Progenitor cell of endocrine pancreas (in vitro differentiated cells): ENCODE data around the gene PERCC1. TPM values are rescaled to one million over a fixed set of nuclear protein-coding genes. Genes with fewer than 3 reads are reported as not detected.

Experiments used
- DNase-seq: peaks from one replicate; pipeline ENCODE4 v3.0.0; 2021; ENCODE audit warnings: low spot score; ENCODE audit not compliant: unreplicated experiment
- H3K27ac Mint-ChIP-seq: 2 replicates; pipeline ENCODE4 v1.8.0; 2021; ENCODE audit warnings: mild to moderate bottlenecking, moderate library complexity, mixed read lengths
- H3K27me3 Mint-ChIP-seq: 2 replicates; pipeline ENCODE4 v1.8.0; 2021; ENCODE audit warnings: mixed read lengths
- H3K36me3 Mint-ChIP-seq: 2 replicates; pipeline ENCODE4 v1.8.0; 2022; ENCODE audit warnings: mixed read lengths; ENCODE audit not compliant: insufficient read depth
- H3K4me1 Mint-ChIP-seq: 2 replicates; pipeline ENCODE4 v1.8.0; 2021; ENCODE audit warnings: low read depth, mixed read lengths
- H3K4me3 Mint-ChIP-seq: 2 replicates; pipeline ENCODE4 v1.8.0; 2021; ENCODE audit warnings: low read depth, mild to moderate bottlenecking, moderate library complexity, mixed read lengths
- H3K9me3 Mint-ChIP-seq: 2 replicates; pipeline ENCODE4 v1.8.0; 2021; ENCODE audit warnings: low read depth, mixed read lengths
- total RNA-seq: library from RNA; stranded (reverse); gene quantifications from 2 replicates; pipeline ENCODE4 v1.2.1, GENCODE V29; 2021
- TF ChIP-seq, protein P1 (sequence below): fragments of 200-600 bp; sonication (generic); IDR thresholded peaks from one replicate; pipeline ENCODE4 v1.5.0; 2021; ENCODE audit warnings: antibody characterized with exemption, mild to moderate bottlenecking; ENCODE audit not compliant: unreplicated experiment

The PERCC1 gene
- total RNA-seq, 1 donor from 2014 or later: 7.6 TPM

DNA sequence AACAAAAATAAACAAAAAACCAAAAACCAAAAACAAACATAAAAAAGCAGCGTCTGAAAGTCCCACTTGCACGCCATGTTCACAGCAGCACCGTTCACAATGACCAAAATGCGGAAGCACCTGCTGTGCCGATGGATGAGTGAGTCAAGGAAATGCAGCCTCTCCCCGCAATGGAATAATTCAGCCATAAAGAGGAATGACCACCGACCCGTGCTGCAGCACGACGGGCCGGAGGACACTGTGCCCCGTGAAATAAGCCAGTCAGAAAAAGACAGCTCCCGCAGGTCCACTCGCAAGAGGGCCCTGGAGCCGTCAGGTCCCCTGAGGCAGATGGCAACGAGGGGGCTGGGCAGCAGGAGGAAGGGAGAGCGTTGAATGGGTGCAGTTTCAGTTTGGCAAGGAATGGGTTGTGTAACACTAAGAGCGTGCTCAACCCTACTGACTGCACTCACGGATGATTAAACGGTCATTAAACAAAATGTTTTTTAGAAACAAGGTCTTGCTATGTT lies 38.9 kb downstream of the PERCC1 start:
- Mint-ChIP-seq H3K9me3 (no peaks in the 10 kb centered on the region), H3K36me3 (no peaks in the 10 kb centered on the region), H3K4me1 (peaks cover 8% of the 10 kb centered on the region), H3K27ac (no peak overlapping the region), H3K27me3 (no peaks in the 10 kb centered on the region), H3K4me3 (no peak overlapping the region)
- DNase-seq: no peak
- TF ChIP-seq, protein P1, sequence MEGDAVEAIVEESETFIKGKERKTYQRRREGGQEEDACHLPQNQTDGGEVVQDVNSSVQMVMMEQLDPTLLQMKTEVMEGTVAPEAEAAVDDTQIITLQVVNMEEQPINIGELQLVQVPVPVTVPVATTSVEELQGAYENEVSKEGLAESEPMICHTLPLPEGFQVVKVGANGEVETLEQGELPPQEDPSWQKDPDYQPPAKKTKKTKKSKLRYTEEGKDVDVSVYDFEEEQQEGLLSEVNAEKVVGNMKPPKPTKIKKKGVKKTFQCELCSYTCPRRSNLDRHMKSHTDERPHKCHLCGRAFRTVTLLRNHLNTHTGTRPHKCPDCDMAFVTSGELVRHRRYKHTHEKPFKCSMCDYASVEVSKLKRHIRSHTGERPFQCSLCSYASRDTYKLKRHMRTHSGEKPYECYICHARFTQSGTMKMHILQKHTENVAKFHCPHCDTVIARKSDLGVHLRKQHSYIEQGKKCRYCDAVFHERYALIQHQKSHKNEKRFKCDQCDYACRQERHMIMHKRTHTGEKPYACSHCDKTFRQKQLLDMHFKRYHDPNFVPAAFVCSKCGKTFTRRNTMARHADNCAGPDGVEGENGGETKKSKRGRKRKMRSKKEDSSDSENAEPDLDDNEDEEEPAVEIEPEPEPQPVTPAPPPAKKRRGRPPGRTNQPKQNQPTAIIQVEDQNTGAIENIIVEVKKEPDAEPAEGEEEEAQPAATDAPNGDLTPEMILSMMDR: no peak

DNA sequence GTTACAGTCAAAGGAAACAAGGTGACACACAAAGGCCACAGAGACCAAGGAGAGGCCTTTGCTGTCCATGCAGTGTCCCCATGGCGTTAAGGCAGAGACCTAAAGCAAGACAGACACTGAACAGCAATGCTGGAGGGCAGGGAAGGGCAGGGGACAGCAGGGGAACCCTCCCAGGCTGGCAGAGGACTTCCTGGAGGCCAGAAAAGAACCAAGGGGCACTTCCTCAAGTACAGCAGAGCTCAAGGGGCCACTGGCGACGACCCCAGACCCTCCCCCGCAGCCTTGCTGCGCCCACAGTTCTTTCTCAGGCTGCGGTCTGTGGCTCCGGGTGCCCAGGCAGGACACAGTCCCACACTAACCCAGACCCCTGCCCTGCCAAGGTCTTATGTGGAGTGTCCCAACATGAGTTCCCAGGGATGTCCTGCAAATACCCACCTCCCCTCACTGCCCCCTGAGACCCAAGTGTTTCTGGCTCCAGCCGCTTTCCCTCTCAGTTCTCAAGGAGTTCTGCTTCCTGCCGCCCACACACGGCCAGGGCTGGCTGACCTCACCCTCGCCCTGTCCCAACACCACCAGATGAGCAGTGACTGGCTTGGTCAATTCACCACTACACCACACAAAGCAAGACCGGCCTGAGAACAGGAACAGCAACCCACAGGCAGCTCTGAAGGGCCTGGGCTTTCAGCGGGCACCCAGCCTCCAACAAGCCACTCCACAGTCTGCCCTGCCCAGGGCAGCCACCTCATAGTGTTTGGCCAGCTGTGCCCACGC lies 39.8 kb downstream of the PERCC1 start:
- H3K9me3 Mint-ChIP-seq: no peaks in the 10 kb centered on the region
- no peaks in the 10 kb centered on the region for H3K36me3 Mint-ChIP-seq
- DNase-seq: no peak
- H3K4me3 Mint-ChIP-seq: no peak overlapping the region
- no peak overlapping the region for H3K27ac Mint-ChIP-seq
- H3K4me1 Mint-ChIP-seq: peaks cover 8% of the 10 kb centered on the region
- no peaks in the 10 kb centered on the region for H3K27me3 Mint-ChIP-seq
- TF ChIP-seq, protein P1: no peak

DNA sequence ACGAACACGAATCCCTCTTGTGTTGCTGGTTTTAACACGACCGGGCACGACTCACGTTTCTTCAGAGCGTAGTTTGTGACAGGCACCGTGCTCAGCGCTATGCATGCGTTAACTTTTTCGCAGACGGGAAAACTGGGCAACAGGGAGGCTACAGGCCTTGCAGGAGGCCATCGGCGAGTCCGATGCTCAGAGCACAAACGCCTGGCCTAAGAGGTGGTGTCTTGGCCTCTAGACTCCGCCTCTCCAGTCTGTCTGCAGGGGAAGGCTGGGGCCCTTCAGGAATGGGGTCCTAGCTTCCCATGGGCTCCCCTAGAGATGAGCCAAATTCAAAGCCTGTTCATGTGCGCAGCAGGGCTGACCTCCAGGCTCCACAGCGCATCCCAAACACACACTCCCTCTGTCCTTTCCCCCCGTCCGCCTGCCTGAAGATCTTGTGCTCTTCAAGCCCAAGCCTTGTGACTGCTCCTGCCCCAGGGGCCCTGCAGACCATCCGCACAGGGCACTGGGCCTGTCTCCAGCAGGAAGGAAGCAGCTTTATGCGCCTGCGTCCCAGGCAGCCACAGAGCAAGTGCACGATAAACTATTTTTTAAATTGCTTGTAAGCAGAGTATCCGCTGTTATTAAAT lies 40.8 kb downstream of the PERCC1 start:
- no peaks in the 10 kb centered on the region for H3K27me3 Mint-ChIP-seq
- H3K9me3 Mint-ChIP-seq: no peaks in the 10 kb centered on the region
- peak overlapping the region; percentile 86 for H3K27ac Mint-ChIP-seq
- TF ChIP-seq, protein P1: no peak
- peaks cover 8% of the 10 kb centered on the region for H3K4me1 Mint-ChIP-seq
- no peak for DNase-seq
- no peaks in the 10 kb centered on the region for H3K36me3 Mint-ChIP-seq
- H3K4me3 Mint-ChIP-seq: no peak overlapping the region

DNA sequence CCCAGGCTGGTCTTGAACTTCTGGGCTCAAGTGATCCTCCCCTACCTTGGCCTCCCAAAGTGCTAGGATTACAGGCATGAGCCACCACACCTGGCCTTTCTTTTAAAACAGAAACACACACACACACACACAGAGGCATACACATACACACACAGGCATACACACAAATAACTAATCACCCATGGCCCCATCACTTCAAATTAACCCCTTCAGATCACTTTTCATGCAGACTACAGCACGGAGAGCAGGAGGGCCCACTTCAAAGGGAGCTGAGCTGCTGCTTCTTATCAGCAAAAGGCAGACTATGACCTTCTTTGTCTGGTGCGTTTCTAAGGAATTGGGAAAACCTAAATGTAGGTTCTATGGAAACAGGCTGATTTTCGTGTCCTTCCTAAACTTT lies 42.1 kb downstream of the PERCC1 start:
- Mint-ChIP-seq H3K27ac (peak overlapping the region; percentile 82), H3K4me1 (peaks cover 8% of the 10 kb centered on the region), H3K27me3 (peaks cover 3% of the 10 kb centered on the region), H3K4me3 (peak overlapping the region; percentile 68), H3K36me3 (peaks cover 2% of the 10 kb centered on the region), H3K9me3 (no peaks in the 10 kb centered on the region)
- TF ChIP-seq, protein P1: no peak
- no peak for DNase-seq

DNA sequence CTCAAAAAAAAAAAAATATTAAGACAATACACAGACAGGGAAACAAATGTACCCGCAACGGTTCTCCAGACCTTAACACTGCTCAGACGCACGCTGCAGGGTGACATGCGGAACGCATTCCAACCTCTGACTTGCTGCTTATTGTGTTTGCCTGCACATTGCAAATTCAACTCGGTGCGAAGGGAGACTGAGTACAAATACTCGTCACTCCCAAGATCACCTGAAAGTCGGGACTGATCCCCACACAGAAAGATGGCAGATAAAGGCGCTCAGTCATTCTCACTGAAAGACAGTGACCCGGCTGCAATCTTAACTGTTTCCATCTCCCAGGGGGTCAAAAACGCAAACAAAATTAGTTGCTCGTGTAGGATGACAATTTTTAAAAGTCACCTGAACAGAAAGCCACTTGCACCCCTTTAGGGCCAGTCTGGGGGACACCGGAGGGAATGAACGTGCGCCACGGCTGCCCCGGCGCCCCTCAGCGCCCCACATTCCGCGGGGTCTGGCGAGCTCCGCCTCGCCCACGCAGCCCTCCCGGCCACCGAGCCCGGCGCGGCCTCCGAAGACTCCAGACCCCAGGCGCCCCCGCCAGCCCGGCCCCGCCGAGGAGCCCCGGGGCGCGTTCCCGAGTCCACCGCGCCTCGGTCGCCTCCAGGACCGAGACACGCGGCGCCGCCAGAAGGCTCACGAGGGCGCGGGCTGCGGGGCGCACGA lies 43.4 kb downstream of the PERCC1 start:
- TF ChIP-seq, protein P1: no peak
- Mint-ChIP-seq H3K4me1 (peaks cover 8% of the 10 kb centered on the region), H3K27me3 (peaks cover 3% of the 10 kb centered on the region), H3K27ac (peak overlapping the region; percentile 88), H3K9me3 (no peaks in the 10 kb centered on the region), H3K36me3 (peaks cover 2% of the 10 kb centered on the region), H3K4me3 (peak overlapping the region; percentile 76)
- no peak for DNase-seq
